LNCaP clone FGC (cell line): Measurements from ENCODE around the gene ST3GAL6.
A peak's percentile ranks its signal among the peaks of the same experiment; 100 is the strongest.

Experiments
- DNase-seq: peaks from one replicate; pipeline ENCODE4 v3.0.0-alpha.2; 2011; ENCODE audit warnings: low read depth
- H3K4me3 ChIP-seq: 2 replicates; pipeline ENCODE4 v1.5.1; 2011; ENCODE audit warnings: mild to moderate bottlenecking, low read depth, low read length, control low read depth
- CTCF ChIP-seq: IDR thresholded peaks from 2 replicates; pipeline ENCODE4 v1.5.1; 2012; ENCODE audit warnings: mild to moderate bottlenecking; ENCODE audit not compliant: control insufficient read depth, insufficient read depth; ENCODE audit errors: extremely low read depth

Gene ST3GAL6

GRCh38 chr3:98778852-98779413 is 15.8 kb downstream of the ST3GAL6 start:
- TF ChIP-seq CTCF = no peak
- DNase-seq = no peak
- H3K4me3 ChIP-seq = no peak overlapping the region

GRCh38 chr3:98779541-98780335 is 16.6 kb downstream of the ST3GAL6 start:
- H3K4me3 ChIP-seq = no peak overlapping the region
- DNase-seq = no peak
- TF ChIP-seq CTCF = no peak

GRCh38 chr3:98780343-98780742 is 17.2 kb downstream of the ST3GAL6 start:
- TF ChIP-seq CTCF = no peak
- no peak for DNase-seq
- H3K4me3 ChIP-seq = no peak overlapping the region

- no peak for DNase-seq
- no peak overlapping the region for H3K4me3 ChIP-seq
- no peak for TF ChIP-seq CTCF
Observed at GRCh38 chr3:98782824-98783500, 19.8 kb downstream of the ST3GAL6 start.

- no peak overlapping the region for H3K4me3 ChIP-seq
- TF ChIP-seq CTCF = no peak
- DNase-seq = peak; percentile 76
Observed at GRCh38 chr3:98784042-98784441, 20.9 kb downstream of the ST3GAL6 start.

- TF ChIP-seq CTCF = no peak
- no peak overlapping the region for H3K4me3 ChIP-seq
- DNase-seq = no peak
Observed at GRCh38 chr3:98784666-98785600, 21.8 kb downstream of the ST3GAL6 start.
